GM21528 (cell line): ENCODE results near the gene CLIC4.
"Not testable (repeated sequence)": the region's sequence is repeated elsewhere in the genome, so short reads cannot be mapped to it uniquely, and the experiment has no call there.

Experiments used
- ATAC-seq: cut with Tn5 transposase; IDR thresholded peaks from one replicate; pipeline ENCODE4 v1.9.1; 2021; ENCODE audit warnings: mild to moderate bottlenecking, moderate library complexity; ENCODE audit not compliant: unreplicated experiment, low FRiP score

The CLIC4 gene

DNA sequence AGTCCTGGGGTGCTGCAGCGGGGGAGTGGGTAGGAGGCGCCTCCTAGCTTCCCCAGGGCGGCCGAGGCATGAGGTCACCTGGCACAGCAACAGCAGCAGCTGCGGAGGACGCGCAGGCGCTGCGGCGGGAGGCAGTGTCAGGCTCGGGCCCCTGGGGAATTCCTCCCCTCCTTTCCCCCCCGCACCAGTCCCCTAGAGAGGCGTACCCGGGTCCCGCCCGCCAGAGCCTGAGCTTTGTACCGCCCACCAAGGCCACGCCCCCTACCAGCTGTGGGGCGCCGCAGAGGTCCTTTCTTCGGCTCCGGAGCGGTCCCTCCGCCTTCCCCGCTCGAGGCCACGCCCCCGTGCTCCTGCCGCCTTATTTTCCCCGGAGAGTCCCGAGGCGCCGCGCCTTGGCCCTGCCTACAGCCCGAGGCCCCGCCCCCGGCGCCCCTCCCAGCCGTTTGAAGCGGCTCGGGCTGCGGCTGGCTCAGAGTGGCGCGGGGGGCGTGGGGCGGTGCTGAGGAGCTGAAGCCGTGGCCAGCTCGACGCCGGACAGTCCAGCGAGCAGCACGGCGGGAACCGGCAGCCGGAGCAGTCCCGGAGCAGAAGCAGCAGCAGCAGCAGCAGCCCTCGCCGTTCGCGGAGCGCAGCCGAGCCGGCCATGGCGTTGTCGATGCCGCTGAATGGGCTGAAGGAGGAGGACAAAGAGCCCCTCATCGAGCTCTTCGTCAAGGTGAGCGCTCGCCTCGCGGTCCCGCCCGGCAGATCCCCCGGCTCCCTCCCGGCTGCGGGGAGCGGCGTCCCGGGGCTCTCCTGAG, at the start of gene CLIC4:
Gene CLIC4, plus strand, starts transcription at position 537 of the 800 bp plus-strand sequence. Its CDS starts 107 bp downstream, at position 644.
- peak; percentile 65 for ATAC-seq

DNA sequence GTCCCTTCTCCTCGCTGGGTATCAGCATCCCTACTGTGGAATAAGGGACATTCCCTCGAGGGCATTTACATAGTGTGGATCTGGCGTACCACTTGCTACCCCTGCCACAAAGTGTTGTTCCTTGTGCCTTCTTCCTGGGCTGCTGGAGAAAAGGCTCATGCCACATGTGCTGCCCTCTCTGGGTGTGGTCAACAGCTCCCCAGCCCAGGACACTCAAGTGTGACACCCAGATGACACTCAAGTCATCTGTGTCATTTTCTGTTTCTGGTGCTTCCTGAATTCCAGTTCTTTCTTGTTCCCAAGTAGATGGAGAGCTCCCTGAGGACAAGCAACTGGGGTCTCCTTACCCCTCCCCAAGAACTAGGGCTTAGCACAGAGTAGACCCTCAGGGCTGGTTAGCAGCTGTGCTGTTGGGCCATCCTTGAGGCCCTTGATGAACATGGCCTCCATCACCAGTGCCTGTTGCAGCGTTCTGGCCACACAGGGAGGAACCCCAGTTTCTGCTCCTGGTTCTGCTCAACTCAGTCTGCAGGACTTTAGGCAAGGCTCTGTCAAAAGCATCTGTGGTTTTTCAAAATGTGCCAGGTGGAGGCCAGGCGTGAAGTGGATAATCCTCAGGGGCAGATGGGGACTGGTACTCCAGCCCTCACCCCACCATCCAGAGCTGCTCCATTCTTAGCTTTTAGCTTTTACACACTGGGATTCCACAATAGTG, 49.0 kb upstream of the CLIC4 start:
- no peak for ATAC-seq

- no peak for ATAC-seq
Measured at GRCh38 chr1:24696756-24697330, 48.4 kb upstream of the CLIC4 start.

DNA sequence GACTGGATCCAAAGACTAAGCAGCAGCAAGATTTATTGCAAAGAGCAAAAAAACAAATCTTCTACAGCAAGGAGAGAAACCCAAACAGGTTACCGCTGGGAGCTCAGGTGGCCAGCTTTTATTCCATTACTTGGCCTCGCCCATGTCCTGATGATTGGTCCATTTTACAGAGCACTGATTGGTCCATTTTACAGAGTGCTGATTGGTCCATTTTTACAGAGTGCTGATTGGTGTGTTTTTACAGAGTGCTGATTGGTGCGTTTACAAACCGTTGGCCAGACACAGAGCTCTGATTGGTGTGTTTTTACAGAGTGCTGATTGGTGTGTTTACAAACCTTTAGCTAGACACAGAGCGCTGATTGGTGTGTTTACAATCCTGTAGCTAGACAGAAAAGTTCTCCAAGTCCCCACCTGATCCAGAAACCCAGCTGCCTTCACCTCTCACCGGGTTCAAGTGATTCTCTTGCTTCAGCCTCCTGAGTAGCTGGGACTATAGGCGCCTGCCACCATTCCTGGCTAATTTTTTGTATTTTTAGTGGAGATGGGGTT, 47.7 kb upstream of the CLIC4 start:
- ATAC-seq, result not testable (repeated sequence)

DNA sequence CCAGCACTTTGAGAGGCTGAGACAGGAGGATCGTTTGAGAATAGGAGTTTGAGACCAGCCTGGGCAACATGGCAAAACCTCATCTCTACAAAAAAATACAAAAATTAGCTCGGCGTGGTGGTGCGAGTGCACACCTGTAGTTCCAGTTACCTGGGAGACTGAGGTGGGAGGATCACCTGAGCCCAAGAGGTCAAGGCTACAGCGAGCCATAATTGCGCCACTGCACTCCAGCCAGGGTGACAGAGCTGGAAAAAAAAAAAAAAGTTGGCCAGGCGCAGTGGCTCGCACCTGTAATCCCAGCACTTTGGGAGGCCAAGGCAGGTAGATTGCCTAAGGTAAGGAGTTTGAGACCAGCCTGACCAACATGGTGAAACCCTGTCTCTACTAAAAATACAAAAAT, 46.9 kb upstream of the CLIC4 start:
- ATAC-seq, result not testable (repeated sequence)

GRCh38 chr1:24699628-24700027, 45.6 kb upstream of the CLIC4 start:
- no peak for ATAC-seq

DNA sequence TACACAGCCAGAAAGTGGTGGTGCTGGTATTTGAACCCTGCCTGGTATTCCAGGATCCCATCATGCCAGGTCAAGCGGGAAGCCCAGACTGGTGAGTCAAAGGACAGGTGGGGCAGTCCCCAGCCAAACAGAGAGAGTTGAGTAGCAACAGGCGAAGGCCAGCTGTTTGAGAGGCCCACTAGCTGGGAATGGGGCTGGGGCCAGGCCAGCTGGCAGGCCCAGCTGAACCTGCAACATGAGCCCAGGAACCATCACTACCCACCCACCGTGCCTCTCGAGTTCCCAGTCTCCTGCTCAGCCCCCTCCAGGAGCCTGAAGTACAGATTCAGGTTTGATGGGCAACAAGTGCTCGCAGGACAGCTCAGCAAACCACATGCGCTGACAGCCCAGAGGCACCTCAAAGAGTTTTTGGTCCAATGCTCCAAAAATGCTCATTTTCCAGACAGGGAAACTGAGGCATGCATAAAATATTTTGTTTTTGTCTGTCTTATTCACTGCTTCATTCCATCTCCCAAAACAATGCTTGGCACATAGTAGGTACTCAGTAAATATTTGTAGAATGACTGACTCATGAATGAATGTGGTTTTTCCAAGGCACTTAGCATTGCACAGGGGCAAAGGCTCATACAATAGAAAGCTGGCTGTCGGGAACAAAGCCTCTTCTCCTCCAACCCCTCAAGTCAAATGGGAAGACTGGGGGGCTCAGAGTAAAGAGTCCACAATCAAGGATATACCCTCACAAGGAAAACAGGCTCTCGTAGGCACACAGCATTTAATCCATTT, 42.5 kb upstream of the CLIC4 start:
- no peak for ATAC-seq

GRCh38 chr1:24704411-24705259, 40.6 kb upstream of the CLIC4 start:
- no peak for ATAC-seq

DNA sequence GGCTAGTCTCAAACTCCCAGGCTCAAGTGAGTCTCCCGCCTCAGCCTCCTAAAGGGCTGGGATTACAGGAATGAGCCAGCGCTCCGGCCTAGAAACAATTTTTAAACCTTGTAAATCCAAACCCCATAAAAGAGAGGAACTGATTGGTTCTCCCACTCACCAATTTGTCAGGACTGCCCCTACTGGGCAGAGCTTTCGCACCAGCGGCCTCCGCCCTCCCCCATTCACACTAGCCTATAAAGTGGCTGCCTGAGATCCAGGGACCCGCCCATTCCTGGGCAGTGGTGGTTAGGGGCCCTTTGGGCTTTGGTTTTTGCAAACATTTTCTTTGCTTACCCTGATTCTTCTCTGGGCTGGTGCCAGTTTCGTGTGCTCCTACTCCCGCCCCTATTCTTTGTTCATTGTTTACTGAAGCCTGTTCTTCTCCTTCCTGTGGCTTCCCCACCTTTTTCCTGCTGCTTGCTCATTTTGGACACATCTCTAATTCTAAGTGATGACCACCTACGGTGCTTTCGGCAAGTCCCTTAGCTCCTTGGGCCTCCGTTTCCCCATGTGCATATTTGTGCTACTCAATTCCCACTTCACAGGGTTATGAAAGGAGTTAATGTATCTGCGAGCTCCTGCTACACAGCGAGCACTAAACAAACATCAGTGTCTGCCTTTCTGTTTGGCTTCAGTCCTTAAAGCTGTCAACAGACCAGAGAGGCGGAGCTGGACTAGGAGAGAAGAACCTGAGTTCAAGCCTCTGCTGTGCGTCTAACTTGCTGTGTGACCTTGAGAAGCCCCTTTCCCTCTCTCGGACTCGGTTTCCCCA, 39.8 kb upstream of the CLIC4 start:
- no peak for ATAC-seq

- not testable (repeated sequence) for ATAC-seq
Measured at GRCh38 chr1:24706074-24706389, 39.2 kb upstream of the CLIC4 start.

DNA sequence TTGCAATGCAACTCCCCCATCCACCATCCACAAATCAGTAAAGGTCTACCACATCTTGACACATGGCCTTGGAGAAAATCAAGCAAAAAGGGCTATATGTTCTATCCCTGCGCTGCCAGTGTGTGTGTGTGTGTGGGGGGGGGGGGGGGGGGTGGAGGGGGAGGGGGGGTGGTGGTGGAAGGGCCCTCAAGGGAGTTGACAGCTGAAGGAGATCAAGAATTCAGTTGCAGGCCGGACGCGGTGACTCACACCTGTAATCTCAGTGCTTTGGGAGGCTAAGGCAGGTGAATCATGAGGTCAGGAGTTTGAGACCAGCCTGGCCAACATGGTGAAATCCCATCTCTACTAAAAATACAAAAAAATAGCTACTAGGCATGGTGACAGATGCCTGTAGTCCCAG, 37.6 kb upstream of the CLIC4 start:
- ATAC-seq, result no peak

DNA sequence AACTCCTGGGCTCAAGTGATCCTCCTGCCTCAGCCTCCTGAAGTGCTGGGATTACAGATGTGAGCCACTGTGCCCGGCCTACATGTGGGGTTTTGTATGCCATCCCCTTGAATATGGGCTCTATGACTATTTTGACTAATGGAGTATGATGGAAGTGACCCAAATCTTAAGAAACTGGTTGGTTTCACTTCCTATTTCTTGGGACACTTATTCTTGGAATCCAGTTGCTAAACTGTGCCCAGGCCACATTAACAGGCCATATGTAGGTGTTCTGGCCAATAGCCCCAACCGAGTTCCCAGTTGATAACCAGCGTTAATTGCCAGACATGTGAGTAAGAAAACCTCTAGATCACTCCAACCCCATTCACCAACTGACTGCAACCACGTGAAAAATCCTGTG, 36.3 kb upstream of the CLIC4 start:
- no peak for ATAC-seq

GRCh38 chr1:24709791-24710441, 35.3 kb upstream of the CLIC4 start:
- ATAC-seq, result no peak

DNA sequence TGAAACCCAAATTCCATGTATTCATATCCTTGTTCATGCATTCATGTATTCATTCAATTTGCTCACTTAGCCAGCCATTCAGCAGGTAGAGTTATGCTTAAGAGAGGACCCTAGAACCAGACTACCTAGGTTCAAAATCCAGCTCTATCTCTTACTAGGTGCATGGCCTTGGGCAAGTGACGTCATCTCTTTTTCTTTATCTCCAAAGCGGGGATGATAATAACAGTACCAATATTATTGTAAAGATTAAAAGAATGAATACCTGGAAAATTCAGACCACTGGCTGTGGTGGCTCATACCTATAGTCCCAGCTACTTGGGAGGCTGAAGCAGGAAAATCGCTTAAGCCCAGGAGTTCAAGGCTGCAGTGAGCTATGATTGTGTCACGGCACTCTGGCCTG, 33.9 kb upstream of the CLIC4 start:
- ATAC-seq, result no peak

- ATAC-seq, result no peak
Measured at GRCh38 chr1:24713176-24713575, 32.1 kb upstream of the CLIC4 start.

GRCh38 chr1:24713736-24714135, 31.5 kb upstream of the CLIC4 start:
- no peak for ATAC-seq

- ATAC-seq, result no peak
Measured at GRCh38 chr1:24714859-24715520, 30.3 kb upstream of the CLIC4 start.

DNA sequence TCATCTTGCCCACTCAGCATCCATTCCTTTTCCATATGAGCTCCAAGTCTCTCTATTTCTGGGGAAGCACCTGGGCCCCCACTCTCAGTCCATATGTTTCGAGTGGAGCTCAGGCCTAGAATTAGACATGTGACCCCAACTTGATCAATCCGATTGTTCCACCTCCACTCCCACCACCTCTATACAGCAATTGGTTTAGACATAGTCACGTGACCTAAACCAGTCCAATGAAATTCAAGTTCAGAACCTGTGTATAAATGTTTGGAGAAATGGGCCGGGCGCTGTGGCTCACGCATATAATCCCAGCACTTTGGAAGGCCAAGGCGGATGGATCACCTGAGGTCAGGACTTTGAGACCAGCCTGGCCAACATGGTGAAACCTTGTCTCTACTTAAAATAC, 29.6 kb upstream of the CLIC4 start:
- no peak for ATAC-seq
